Measurements from ENCODE around the gene FGF8. TPM values are rescaled to one million over a fixed set of nuclear protein-coding genes. Genes with fewer than 3 reads are reported as not detected.

The FGF8 gene
- total RNA-seq, 1 experiment from 2014 or later: 0.39 TPM

GRCh38 chr10:101769541-101770180, 6.3 kb downstream of the FGF8 start:
- intact Hi-C loops (cut with micrococcal nuclease; ENCODE audit: unreplicated experiment) (no loop called here), in situ Hi-C loops (cut with HindIII; ENCODE audit: low pct_unique_long_range_greater_than_20kb, low sequenced_read_pairs) (no loop called here)
- ATAC-seq (no peak), DNase-seq (ENCODE audit: low read depth, low spot score) (no peak)
- BruUV-seq (replicated peaks): no TSS peak
- Histone ChIP-seq H3K4me1 (ENCODE audit: control insufficient read depth, insufficient read depth, low read length) (no peaks in the 10 kb centered on the region), H3K4me3 (ENCODE audit: low read depth in 2 of 2, low read length in 2 of 2) (no peak overlapping the region), H3K27ac (ENCODE audit: low read length) (no peak overlapping the region), H3K36me3 (ENCODE audit: control insufficient read depth, insufficient read depth, low read length) (no peaks in the 10 kb centered on the region), H3K27me3 (ENCODE audit: control insufficient read depth, insufficient read depth, low read length) (no peaks in the 10 kb centered on the region; the same call in 1 of the 2 replicates), H3K9me3 (ENCODE audit: control insufficient read depth, insufficient read depth, low read depth, low read length) (no peaks in the 10 kb centered on the region)
- ChIA-PET POLR2A (no interaction called here), CTCF (interaction anchor here (0.6 to 0.7 kb wide), 3 partner anchors 10 to 159 kb away, joined by 3 to 11 read pairs (median 7); no protein-coding TSS in a partner anchor)
- TF ChIP-seq TCF7L2 (IDR thresholded peaks at IDR 0.05; ENCODE audit: low read depth, low read length): no peak
- no peak for TF ChIP-seq SIN3A (IDR thresholded peaks at IDR 0.05; ENCODE audit: borderline replicate concordance, insufficient read depth, low read depth, low read length)
- TF ChIP-seq, protein P1, sequence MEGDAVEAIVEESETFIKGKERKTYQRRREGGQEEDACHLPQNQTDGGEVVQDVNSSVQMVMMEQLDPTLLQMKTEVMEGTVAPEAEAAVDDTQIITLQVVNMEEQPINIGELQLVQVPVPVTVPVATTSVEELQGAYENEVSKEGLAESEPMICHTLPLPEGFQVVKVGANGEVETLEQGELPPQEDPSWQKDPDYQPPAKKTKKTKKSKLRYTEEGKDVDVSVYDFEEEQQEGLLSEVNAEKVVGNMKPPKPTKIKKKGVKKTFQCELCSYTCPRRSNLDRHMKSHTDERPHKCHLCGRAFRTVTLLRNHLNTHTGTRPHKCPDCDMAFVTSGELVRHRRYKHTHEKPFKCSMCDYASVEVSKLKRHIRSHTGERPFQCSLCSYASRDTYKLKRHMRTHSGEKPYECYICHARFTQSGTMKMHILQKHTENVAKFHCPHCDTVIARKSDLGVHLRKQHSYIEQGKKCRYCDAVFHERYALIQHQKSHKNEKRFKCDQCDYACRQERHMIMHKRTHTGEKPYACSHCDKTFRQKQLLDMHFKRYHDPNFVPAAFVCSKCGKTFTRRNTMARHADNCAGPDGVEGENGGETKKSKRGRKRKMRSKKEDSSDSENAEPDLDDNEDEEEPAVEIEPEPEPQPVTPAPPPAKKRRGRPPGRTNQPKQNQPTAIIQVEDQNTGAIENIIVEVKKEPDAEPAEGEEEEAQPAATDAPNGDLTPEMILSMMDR (IDR thresholded peaks at IDR 0.05): no peak
- TF ChIP-seq POLR2AphosphoS5 (IDR thresholded peaks at IDR 0.05; ENCODE audit: low read depth, low read length): no peak
- no peak for TF ChIP-seq REST (IDR thresholded peaks at IDR 0.05; ENCODE audit: insufficient read depth in 1 of 2, low read depth in 2 of 2, low read length in 1 of 2)

- CTCF ChIA-PET: interaction anchor here (0.6 kb wide), 1 partner anchor 315 kb away, joined by 15 read pairs; no protein-coding TSS in a partner anchor
- no peaks in the 10 kb centered on the region for H3K9me3 ChIP-seq (ENCODE audit: control insufficient read depth, insufficient read depth, low read depth, low read length)
- DNase-seq (ENCODE audit: low read depth, low spot score) (no peak), ATAC-seq (no peak)
- no peaks in the 10 kb centered on the region for H3K36me3 ChIP-seq (ENCODE audit: control insufficient read depth, insufficient read depth, low read length)
- no peaks in the 10 kb centered on the region; the same call in 1 of the 2 replicates for H3K27me3 ChIP-seq (ENCODE audit: control insufficient read depth, insufficient read depth, low read length)
- no TSS peak for BruUV-seq (replicated peaks)
- in situ Hi-C loops (cut with HindIII; ENCODE audit: low pct_unique_long_range_greater_than_20kb, low sequenced_read_pairs): no loop called here
- H3K4me3 ChIP-seq (ENCODE audit: low read depth in 2 of 2, low read length in 2 of 2): no peak overlapping the region
- H3K27ac ChIP-seq (ENCODE audit: low read length): no peak overlapping the region
- intact Hi-C loops (cut with micrococcal nuclease; ENCODE audit: unreplicated experiment): no loop called here
- H3K4me1 ChIP-seq (ENCODE audit: control insufficient read depth, insufficient read depth, low read length): no peaks in the 10 kb centered on the region
- TF ChIP-seq REST (IDR thresholded peaks at IDR 0.05; ENCODE audit: insufficient read depth in 1 of 2, low read depth in 2 of 2, low read length in 1 of 2) (no peak), SIN3A (IDR thresholded peaks at IDR 0.05; ENCODE audit: borderline replicate concordance, insufficient read depth, low read depth, low read length) (no peak), TCF7L2 (IDR thresholded peaks at IDR 0.05; ENCODE audit: low read depth, low read length) (no peak), POLR2AphosphoS5 (IDR thresholded peaks at IDR 0.05; ENCODE audit: low read depth, low read length) (no peak)
- TF ChIP-seq, protein P1 (IDR thresholded peaks at IDR 0.05): no peak
- POLR2A ChIA-PET: interaction anchor here (0.6 kb wide), 1 partner anchor 173 kb away, joined by 3 read pairs; no protein-coding TSS in a partner anchor
These were observed 7.1 kb downstream of the FGF8 start for GRCh38 chr10:101768791-101769170.
